ENCODE results near the gene ZNF235. TPM values are rescaled to one million over a fixed set of nuclear protein-coding genes. Genes with fewer than 3 reads are reported as not detected.

Gene ZNF235
- total RNA-seq, 4 donors from 2014 or later: 2.1 to 11.8 (median 7.0) TPM

- no peaks in the 10 kb centered on the region for H3K27me3 ChIP-seq
- peaks cover 28% of the 10 kb centered on the region for H3K9me3 ChIP-seq
- H3K36me3 ChIP-seq: peaks cover 4% of the 10 kb centered on the region
- WGBS: 88% methylated on average over 4 of the region's 4 CpGs
- no peak overlapping the region for H3K4me3 ChIP-seq
- no peak for DNase-seq (ENCODE audit: low spot score in 2 of 2)
- no peaks in the 10 kb centered on the region for H3K4me1 ChIP-seq
- TF ChIP-seq CTCF (IDR thresholded peaks at IDR 0.05) (no peak), POLR2AphosphoS5 (IDR thresholded peaks at IDR 0.05) (no peak), POLR2A (IDR thresholded peaks at IDR 0.05) (no peak), EP300 (IDR thresholded peaks at IDR 0.05) (no peak)
- no peak overlapping the region for H3K27ac ChIP-seq
These were observed 26.6 kb downstream of the ZNF235 start for GRCh38 chr19:44278181-44278690.

- Histone ChIP-seq H3K4me1 (no peaks in the 10 kb centered on the region), H3K4me3 (no peak overlapping the region), H3K9me3 (peaks cover 25% of the 10 kb centered on the region), H3K27ac (no peak overlapping the region), H3K36me3 (peaks cover 7% of the 10 kb centered on the region), H3K27me3 (no peaks in the 10 kb centered on the region)
- TF ChIP-seq POLR2AphosphoS5 (IDR thresholded peaks at IDR 0.05): no peak
- TF ChIP-seq EP300 (IDR thresholded peaks at IDR 0.05): no peak
- TF ChIP-seq CTCF (IDR thresholded peaks at IDR 0.05): no peak
- WGBS: 100% methylated on average over 1 of the region's 1 CpG
- no peak for DNase-seq (ENCODE audit: low spot score in 2 of 2)
These were observed 27.5 kb downstream of the ZNF235 start for GRCh38 chr19:44277331-44277730.

GRCh38 chr19:44260695-44261446 is 44.0 kb downstream of the ZNF235 start:
- TF ChIP-seq EP300 (IDR thresholded peaks at IDR 0.05): no peak
- no peak for TF ChIP-seq POLR2AphosphoS5 (IDR thresholded peaks at IDR 0.05)
- TF ChIP-seq POLR2A (IDR thresholded peaks at IDR 0.05): no peak
- TF ChIP-seq CTCF (IDR thresholded peaks at IDR 0.05): no peak
- Histone ChIP-seq H3K36me3 (no peaks in the 10 kb centered on the region), H3K4me1 (peaks cover 4% of the 10 kb centered on the region), H3K9me3 (peaks cover 41% of the 10 kb centered on the region), H3K4me3 (no peak overlapping the region), H3K27ac (no peak overlapping the region), H3K27me3 (no peaks in the 10 kb centered on the region)
- 66% methylated on average over 6 of the region's 6 CpGs for WGBS
- no peak for DNase-seq (ENCODE audit: low spot score in 2 of 2)

GRCh38 chr19:44260343-44260681 is 44.5 kb downstream of the ZNF235 start:
- WGBS: 6% methylated on average over 7 of the region's 7 CpGs
- Histone ChIP-seq H3K9me3 (peaks cover 43% of the 10 kb centered on the region), H3K4me3 (peak overlapping the region; percentile 32), H3K4me1 (peaks cover 4% of the 10 kb centered on the region), H3K36me3 (no peaks in the 10 kb centered on the region), H3K27me3 (no peaks in the 10 kb centered on the region), H3K27ac (no peak overlapping the region)
- TF ChIP-seq EP300 (IDR thresholded peaks at IDR 0.05) (no peak), CTCF (IDR thresholded peaks at IDR 0.05) (no peak), POLR2AphosphoS5 (IDR thresholded peaks at IDR 0.05) (no peak), POLR2A (IDR thresholded peaks at IDR 0.05) (no peak)
- DNase-seq (ENCODE audit: low spot score in 2 of 2): no peak

- H3K4me1 ChIP-seq: peaks cover 4% of the 10 kb centered on the region
- DNase-seq (ENCODE audit: low spot score in 2 of 2): no peak
- H3K9me3 ChIP-seq: peaks cover 51% of the 10 kb centered on the region
- H3K4me3 ChIP-seq: no peak overlapping the region
- no peak overlapping the region for H3K27ac ChIP-seq
- no peak for TF ChIP-seq CTCF (IDR thresholded peaks at IDR 0.05)
- no peaks in the 10 kb centered on the region for H3K36me3 ChIP-seq
- no peaks in the 10 kb centered on the region for H3K27me3 ChIP-seq
- WGBS: 96% methylated on average over 2 of the region's 2 CpGs
These were observed 45.9 kb downstream of the ZNF235 start for GRCh38 chr19:44258835-44259413.

Measured in suprapubic skin (tissue), 4 donors.